Thoracic aorta (tissue), 2 donors: ENCODE measurements around the gene MTHFD1L. TPM values are rescaled to one million over a fixed set of nuclear protein-coding genes. Genes with fewer than 3 reads are reported as not detected.

Source experiments
- ATAC-seq: fragments of 150-250 bp; one replicate; pipeline ENCODE4 v1.8.0; 2017; ENCODE audit warnings: low read depth; ENCODE audit not compliant: insufficient number of reproducible peaks, low FRiP score
- DNase-seq: peaks from one replicate; pipeline ENCODE4 v3.0.0-alpha.2; 2020; ENCODE audit warnings: low spot score
- H3K27ac ChIP-seq, 2 donors: fragments of 200-600 bp; sonication (generic); 1 replicate in 1 of 2; 2 replicates in 1 of 2; pipeline ENCODE4 v1.5.1; 2016; ENCODE audit warnings: mild to moderate bottlenecking in 2 of 2, moderate library complexity in 2 of 2
- H3K27me3 ChIP-seq: fragments of 200-600 bp; sonication (generic); replicated peaks from 2 replicates; pipeline ENCODE4 v1.6.0; 2016; ENCODE audit warnings: mild to moderate bottlenecking; ENCODE audit not compliant: insufficient read depth
- H3K36me3 ChIP-seq: fragments of 200-600 bp; sonication (generic); one replicate; pipeline ENCODE4 v1.5.1; 2016
- H3K4me1 ChIP-seq, 2 donors: fragments of 200-600 bp; sonication (generic); 1 replicate in 1 of 2; 2 replicates in 1 of 2; pipeline versions ENCODE4 v1.5.1 to v1.6.0; 2016; ENCODE audit warnings: low read depth in 2 of 2, mild to moderate bottlenecking in 1 of 2; ENCODE audit not compliant: control insufficient read depth in 1 of 2
- H3K4me3 ChIP-seq: fragments of 200-600 bp; sonication (generic); 2 replicates; pipeline ENCODE4 v1.5.1; 2016; ENCODE audit warnings: mild to moderate bottlenecking
- H3K9me3 ChIP-seq: fragments of 200-600 bp; sonication (generic); 2 replicates; pipeline ENCODE4 v1.5.1; 2016
- CTCF ChIP-seq: fragments of 200-600 bp; sonication (generic); IDR thresholded peaks from one replicate; pipeline ENCODE4 v1.5.1; 2019; ENCODE audit warnings: antibody characterized with exemption
- total RNA-seq, 2 donors: library from RNA; depleted of rRNA; stranded (reverse); fragments of >200 nt; gene quantifications; one replicate each; pipeline versions ENCODE4 v1.1.0 to v1.2.3, GENCODE V29; 2016

Gene MTHFD1L
- total RNA-seq, 2 donors from 2014 or later = 52.8 to 77.3 TPM

DNA sequence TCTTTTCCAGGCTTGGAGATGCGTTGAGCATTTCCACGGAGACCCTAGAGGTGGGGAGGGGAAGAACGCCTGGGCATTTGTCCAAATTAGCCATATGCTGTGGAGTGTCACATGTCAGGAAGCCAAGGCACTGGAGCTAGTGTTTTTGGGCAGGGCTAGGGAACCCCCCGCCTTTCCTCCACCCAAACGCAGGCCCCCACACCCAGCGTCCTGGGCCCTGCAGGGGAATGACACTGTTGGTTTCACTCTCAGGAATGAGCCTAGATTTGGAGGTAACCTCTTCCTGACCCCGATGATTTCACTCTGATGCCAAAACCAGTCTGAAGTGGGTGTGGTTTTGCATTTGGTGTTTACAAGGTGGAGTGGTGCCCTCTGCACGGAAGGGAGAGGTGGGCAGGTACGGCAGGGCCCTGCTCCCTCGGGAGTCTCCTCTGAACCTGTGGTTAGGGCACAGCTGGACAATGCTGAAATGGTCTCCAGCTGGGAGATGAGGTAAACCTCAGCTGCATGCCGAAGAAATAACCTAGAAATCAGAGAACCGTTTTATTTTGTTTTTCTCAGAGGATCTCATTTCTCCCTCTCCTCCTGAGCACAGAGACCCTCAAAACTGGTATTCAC lies 29.5 kb downstream of the MTHFD1L start:
- Histone ChIP-seq H3K4me1 (peaks cover 3 to 25% of the 10 kb centered on the region in 2 donors), H3K9me3 (no peaks in the 10 kb centered on the region), H3K4me3 (no peak overlapping the region), H3K36me3 (no peaks in the 10 kb centered on the region), H3K27ac (no peak overlapping the region), H3K27me3 (no peaks in the 10 kb centered on the region)
- ATAC-seq (no peak), DNase-seq (no peak)
- no peak for TF ChIP-seq CTCF

GRCh38 chr6:150895928-150896632 lies 30.6 kb downstream of the MTHFD1L start:
- Histone ChIP-seq H3K4me1 (peaks cover 3 to 25% of the 10 kb centered on the region in 2 donors), H3K27me3 (no peaks in the 10 kb centered on the region), H3K9me3 (no peaks in the 10 kb centered on the region), H3K4me3 (no peak overlapping the region), H3K36me3 (no peaks in the 10 kb centered on the region), H3K27ac (no peak overlapping the region)
- ATAC-seq (no peak), DNase-seq (no peak)
- no peak for TF ChIP-seq CTCF

DNA sequence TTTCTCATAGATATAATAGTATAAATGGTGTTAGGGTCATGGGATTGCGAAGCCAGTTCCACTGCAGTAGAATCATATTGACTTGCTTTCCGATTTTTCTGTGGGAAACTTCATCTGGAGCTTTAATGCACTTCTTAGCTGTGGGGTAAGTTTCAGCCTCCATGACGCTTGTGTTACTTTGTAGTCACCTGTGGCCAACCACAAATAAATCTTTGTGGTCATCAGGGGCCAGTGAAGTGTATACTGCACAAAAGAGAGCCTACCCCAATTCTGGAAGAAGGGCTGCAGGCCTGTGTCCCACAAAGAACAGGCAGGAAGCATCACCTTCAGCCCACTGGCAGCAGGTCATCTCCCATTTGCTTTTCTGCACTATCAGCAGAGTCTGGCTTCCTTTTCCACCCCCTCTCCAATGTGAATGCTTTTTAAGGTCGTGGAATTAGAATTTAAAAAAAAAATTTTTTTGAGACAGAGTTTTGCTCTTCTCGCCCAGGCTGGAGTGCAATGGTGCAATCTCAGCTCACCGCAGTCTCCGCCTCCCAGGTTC lies 32.0 kb downstream of the MTHFD1L start:
- Histone ChIP-seq H3K4me1 (peaks cover 3 to 18% of the 10 kb centered on the region in 2 donors), H3K36me3 (no peaks in the 10 kb centered on the region), H3K4me3 (no peak overlapping the region), H3K9me3 (no peaks in the 10 kb centered on the region), H3K27ac (no peak overlapping the region), H3K27me3 (no peaks in the 10 kb centered on the region)
- ATAC-seq (no peak), DNase-seq (no peak)
- TF ChIP-seq CTCF = no peak

DNA sequence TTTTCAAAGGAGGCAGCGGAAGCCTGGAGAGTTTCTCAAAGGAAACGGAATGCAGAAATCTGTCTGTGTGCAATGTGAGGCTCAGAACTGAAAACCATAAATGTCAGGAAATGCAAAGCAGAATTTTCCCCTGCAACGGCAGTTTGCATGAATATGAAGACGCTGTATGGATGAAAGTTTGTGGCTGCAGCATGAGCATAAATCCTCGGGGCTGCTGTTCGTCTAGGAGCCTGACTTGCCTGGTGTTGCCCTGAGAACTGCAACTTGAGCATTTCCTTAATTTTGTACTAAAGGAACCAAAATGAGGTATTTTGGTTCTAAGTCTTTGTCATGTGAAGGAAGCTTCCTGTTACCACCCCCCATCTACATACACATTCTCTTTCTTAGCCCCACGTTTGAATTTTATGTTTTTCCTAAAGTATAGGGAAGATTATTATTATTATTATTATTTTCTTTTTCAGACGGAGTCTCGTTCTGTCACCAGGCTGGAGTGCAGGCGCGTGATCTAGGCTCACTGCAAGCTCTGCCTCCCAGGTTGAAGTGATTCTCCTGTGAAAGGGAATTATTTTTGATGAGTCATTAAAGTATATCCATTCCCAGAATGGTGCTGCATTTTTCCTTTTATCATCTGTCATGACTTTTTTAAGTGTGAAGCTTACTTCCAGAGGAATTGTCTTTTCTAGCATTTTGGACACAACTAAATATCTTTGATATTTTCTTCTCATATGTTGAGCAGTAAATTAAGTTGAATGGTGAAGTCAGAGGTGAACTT lies 33.1 kb downstream of the MTHFD1L start:
- no peak for DNase-seq
- Histone ChIP-seq H3K4me3 (no peak overlapping the region), H3K4me1 (peaks cover 3 to 9% of the 10 kb centered on the region in 2 donors), H3K9me3 (no peaks in the 10 kb centered on the region), H3K27me3 (no peaks in the 10 kb centered on the region), H3K36me3 (no peaks in the 10 kb centered on the region), H3K27ac (no peak overlapping the region)
- no peak for TF ChIP-seq CTCF
- no peak for ATAC-seq

DNA sequence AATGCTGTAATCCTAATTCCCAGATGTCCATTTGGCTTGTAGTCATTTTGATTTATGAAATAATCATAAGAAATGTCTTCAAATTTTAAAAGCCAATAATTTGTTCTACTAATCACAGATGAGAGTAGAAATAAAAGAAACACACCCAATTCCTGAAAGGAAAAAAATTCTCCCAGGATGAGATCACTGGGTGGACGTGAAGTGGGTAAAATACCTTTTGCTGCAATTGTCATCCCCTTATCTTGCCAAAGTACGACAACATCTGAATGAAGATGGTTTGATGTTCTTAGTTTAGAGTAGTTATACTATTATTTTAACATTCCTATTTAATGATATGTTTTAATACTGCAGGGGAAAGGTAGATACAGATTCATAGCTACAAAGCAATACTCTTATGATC lies 33.7 kb downstream of the MTHFD1L start:
- Histone ChIP-seq H3K27ac (no peak overlapping the region), H3K4me3 (no peak overlapping the region), H3K9me3 (no peaks in the 10 kb centered on the region), H3K27me3 (no peaks in the 10 kb centered on the region), H3K36me3 (no peaks in the 10 kb centered on the region), H3K4me1 (peaks cover 3 to 9% of the 10 kb centered on the region in 2 donors)
- no peak for TF ChIP-seq CTCF
- DNase-seq (no peak), ATAC-seq (no peak)
